ENCODE results near the gene RIT2.

The RIT2 gene

GRCh38 chr18:42792731-42793130 lies 322.8 kb downstream of the RIT2 start:
- no peaks in the 10 kb centered on the region for H3K36me3 Mint-ChIP-seq (ENCODE audit: low read depth)
- no peak for DNase-seq
- H3K27me3 Mint-ChIP-seq (ENCODE audit: low read depth, poor library complexity), result no peaks in the 10 kb centered on the region
- TF ChIP-seq, protein P1, sequence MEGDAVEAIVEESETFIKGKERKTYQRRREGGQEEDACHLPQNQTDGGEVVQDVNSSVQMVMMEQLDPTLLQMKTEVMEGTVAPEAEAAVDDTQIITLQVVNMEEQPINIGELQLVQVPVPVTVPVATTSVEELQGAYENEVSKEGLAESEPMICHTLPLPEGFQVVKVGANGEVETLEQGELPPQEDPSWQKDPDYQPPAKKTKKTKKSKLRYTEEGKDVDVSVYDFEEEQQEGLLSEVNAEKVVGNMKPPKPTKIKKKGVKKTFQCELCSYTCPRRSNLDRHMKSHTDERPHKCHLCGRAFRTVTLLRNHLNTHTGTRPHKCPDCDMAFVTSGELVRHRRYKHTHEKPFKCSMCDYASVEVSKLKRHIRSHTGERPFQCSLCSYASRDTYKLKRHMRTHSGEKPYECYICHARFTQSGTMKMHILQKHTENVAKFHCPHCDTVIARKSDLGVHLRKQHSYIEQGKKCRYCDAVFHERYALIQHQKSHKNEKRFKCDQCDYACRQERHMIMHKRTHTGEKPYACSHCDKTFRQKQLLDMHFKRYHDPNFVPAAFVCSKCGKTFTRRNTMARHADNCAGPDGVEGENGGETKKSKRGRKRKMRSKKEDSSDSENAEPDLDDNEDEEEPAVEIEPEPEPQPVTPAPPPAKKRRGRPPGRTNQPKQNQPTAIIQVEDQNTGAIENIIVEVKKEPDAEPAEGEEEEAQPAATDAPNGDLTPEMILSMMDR (IDR thresholded peaks at IDR 0.05), result no peak
- H3K9me3 Mint-ChIP-seq, result peaks cover 5% of the 10 kb centered on the region
- H3K4me3 Mint-ChIP-seq, result no peak overlapping the region
- no peak overlapping the region for H3K27ac Mint-ChIP-seq
- H3K4me1 Mint-ChIP-seq, result no peaks in the 10 kb centered on the region

- Mint-ChIP-seq H3K4me1 (peaks cover 6% of the 10 kb centered on the region), H3K9me3 (no peaks in the 10 kb centered on the region), H3K4me3 (no peak overlapping the region), H3K27ac (no peak overlapping the region), H3K27me3 (ENCODE audit: low read depth, poor library complexity) (no peaks in the 10 kb centered on the region), H3K36me3 (ENCODE audit: low read depth) (no peaks in the 10 kb centered on the region)
- no peak for DNase-seq
- TF ChIP-seq, protein P1 (IDR thresholded peaks at IDR 0.05), result no peak
These were observed 330.9 kb downstream of the RIT2 start for GRCh38 chr18:42784632-42785031.

DNA sequence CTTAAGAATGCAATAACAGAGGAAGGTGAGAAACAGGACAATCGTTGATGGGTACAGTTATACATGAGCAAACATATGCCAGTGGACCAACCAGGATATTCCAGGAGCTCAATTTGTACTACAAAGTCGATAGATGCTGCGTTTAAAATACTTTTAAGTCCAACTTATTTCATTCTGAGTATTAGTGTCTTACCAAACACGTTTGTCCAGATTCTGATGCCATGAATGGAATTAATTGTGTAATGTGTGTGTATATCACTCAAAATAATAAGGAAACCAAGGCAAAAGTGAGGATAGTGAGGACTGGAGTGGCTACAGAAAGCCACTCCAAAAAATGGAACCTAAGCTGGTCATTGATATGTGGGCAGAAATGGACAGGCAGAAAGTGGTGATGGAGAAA lies 332.6 kb downstream of the RIT2 start:
- Mint-ChIP-seq H3K27ac (no peak overlapping the region), H3K4me3 (no peak overlapping the region), H3K9me3 (no peaks in the 10 kb centered on the region), H3K36me3 (ENCODE audit: low read depth) (no peaks in the 10 kb centered on the region), H3K4me1 (peaks cover 6% of the 10 kb centered on the region), H3K27me3 (ENCODE audit: low read depth, poor library complexity) (no peaks in the 10 kb centered on the region)
- no peak for DNase-seq
- TF ChIP-seq, protein P1 (IDR thresholded peaks at IDR 0.05), result no peak

GRCh38 chr18:42781298-42781815 lies 334.1 kb downstream of the RIT2 start:
- Mint-ChIP-seq H3K4me3 (no peak overlapping the region), H3K36me3 (ENCODE audit: low read depth) (no peaks in the 10 kb centered on the region), H3K27me3 (ENCODE audit: low read depth, poor library complexity) (no peaks in the 10 kb centered on the region), H3K4me1 (peaks cover 6% of the 10 kb centered on the region), H3K9me3 (no peaks in the 10 kb centered on the region), H3K27ac (no peak overlapping the region)
- DNase-seq, result no peak
- TF ChIP-seq, protein P1 (IDR thresholded peaks at IDR 0.05), result no peak

GRCh38 chr18:42780171-42780570 lies 335.3 kb downstream of the RIT2 start:
- Mint-ChIP-seq H3K36me3 (ENCODE audit: low read depth) (no peaks in the 10 kb centered on the region), H3K27me3 (ENCODE audit: low read depth, poor library complexity) (no peaks in the 10 kb centered on the region), H3K4me1 (peaks cover 6% of the 10 kb centered on the region), H3K27ac (no peak overlapping the region), H3K9me3 (no peaks in the 10 kb centered on the region), H3K4me3 (no peak overlapping the region)
- no peak for DNase-seq
- TF ChIP-seq, protein P1 (IDR thresholded peaks at IDR 0.05), result no peak

- Mint-ChIP-seq H3K36me3 (ENCODE audit: low read depth) (no peaks in the 10 kb centered on the region), H3K4me1 (peaks cover 15% of the 10 kb centered on the region), H3K27ac (no peak overlapping the region), H3K4me3 (no peak overlapping the region), H3K27me3 (ENCODE audit: low read depth, poor library complexity) (no peaks in the 10 kb centered on the region), H3K9me3 (no peaks in the 10 kb centered on the region)
- TF ChIP-seq, protein P1 (IDR thresholded peaks at IDR 0.05), result no peak
- no peak for DNase-seq
These were observed 336.9 kb downstream of the RIT2 start for GRCh38 chr18:42778445-42779042.

All from nephron progenitor cell (in vitro differentiated cells).